Ectodermal cell (in vitro differentiated cells): ENCODE data around the gene TMEM121B.
A peak's percentile ranks its signal among the peaks of the same experiment; 100 is the strongest.

Experiments
- H3K27ac ChIP-seq: 2 replicates; pipeline ENCODE4 v1.7.0; 2013; ENCODE audit warnings: mild to moderate bottlenecking, low read depth, low read length; ENCODE audit not compliant: insufficient read depth, poor library complexity, severe bottlenecking
- H3K27me3 ChIP-seq: 2 replicates; pipeline ENCODE4 v1.7.0; 2013; ENCODE audit warnings: mild to moderate bottlenecking, low read length; ENCODE audit not compliant: insufficient read depth, control insufficient read depth, poor library complexity, severe bottlenecking
- H3K36me3 ChIP-seq: one replicate; pipeline ENCODE4 v1.7.0; 2013; ENCODE audit warnings: low read length; ENCODE audit not compliant: control insufficient read depth, insufficient read depth
- H3K4me1 ChIP-seq: one replicate; pipeline ENCODE4 v1.7.0; 2013; ENCODE audit warnings: low read length; ENCODE audit not compliant: control insufficient read depth, insufficient read depth
- H3K4me3 ChIP-seq: 2 replicates; pipeline ENCODE4 v1.7.0; 2013; ENCODE audit warnings: low read depth, low read length, control low read depth; ENCODE audit not compliant: insufficient read depth
- H3K9me3 ChIP-seq: 2 replicates; pipeline ENCODE4 v1.7.0; 2013; ENCODE audit warnings: mild to moderate bottlenecking, low read length, moderate library complexity; ENCODE audit not compliant: control insufficient read depth
- WGBS, 2 experiments: methylation state at CpG; one replicate each; pipeline ENCODE4 v1.1.7; 2013; ENCODE audit warnings: missing lambda C conversion rate in 2 of 2; 5-methylcytosine and 5-hydroxymethylcytosine counted together

Gene TMEM121B

GRCh38 chr22:17138513-17138912 is 17.4 kb upstream of the TMEM121B start:
- Histone ChIP-seq H3K27ac (no peak overlapping the region), H3K27me3 (no peaks in the 10 kb centered on the region), H3K36me3 (peaks cover 10% of the 10 kb centered on the region), H3K4me3 (no peak overlapping the region), H3K4me1 (no peaks in the 10 kb centered on the region), H3K9me3 (no peaks in the 10 kb centered on the region)
- 91 to 92% methylated on average over 11 of the region's 11 CpGs for WGBS, 2 experiments

DNA sequence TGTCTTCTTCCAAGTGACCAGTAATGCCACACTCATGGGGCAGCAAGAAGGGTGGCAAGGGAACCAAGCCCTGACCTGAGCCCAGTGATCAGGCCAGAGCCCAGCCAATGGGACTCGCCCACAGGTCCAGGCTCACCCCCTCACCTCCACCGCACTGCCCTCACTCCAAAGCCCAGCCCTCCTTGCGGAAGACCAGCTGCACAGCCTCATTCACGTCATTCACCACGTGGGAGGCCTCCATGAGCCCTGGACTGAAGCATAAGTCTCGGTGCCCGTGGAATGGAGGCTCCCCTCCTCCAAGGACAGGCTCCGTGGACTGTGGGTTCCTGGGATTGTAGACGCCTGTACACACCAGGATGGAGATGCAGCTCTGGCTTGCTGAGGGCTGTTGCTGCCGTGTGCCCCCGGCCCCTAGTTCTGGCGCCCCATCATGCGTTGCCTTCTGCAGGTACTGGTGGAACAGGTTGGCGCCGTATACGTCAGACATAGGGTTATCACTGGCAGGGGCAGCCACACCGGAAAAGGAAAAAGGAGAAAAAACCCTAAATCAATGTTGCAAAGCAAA is 16.8 kb upstream of the TMEM121B start:
- 94 to 95% methylated on average over 17 of the region's 17 CpGs for WGBS, 2 experiments
- Histone ChIP-seq H3K36me3 (peaks cover 4% of the 10 kb centered on the region), H3K4me3 (no peak overlapping the region)

DNA sequence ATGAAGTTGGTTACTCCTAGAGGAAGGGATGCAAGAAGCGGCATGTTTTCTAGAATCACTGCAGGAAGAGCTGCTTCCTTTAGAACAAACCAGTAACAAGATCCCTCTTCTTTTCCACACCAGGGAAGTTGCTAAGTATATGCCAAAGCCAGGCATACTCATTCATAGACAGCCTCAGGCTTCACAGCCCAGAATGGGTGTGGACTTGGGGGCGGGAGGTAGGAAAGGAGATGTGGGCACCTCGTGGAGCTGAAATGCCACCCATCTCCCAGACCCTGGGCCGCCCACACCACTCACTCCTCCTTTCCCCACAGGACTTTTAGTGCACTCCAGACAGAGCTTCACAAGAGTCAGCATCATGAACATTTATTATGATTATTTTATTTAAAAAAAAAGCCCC is 16.0 kb upstream of the TMEM121B start:
- Histone ChIP-seq H3K27me3 (no peaks in the 10 kb centered on the region), H3K4me1 (no peaks in the 10 kb centered on the region), H3K36me3 (peaks cover 3% of the 10 kb centered on the region), H3K27ac (no peak overlapping the region), H3K4me3 (no peak overlapping the region), H3K9me3 (no peaks in the 10 kb centered on the region)
- WGBS, 2 experiments = 85 to 95% methylated on average over 4 of the region's 4 CpGs

More for the DNA sequence above, 16.8 kb upstream of the TMEM121B start:
- Histone ChIP-seq H3K27ac (no peak overlapping the region), H3K27me3 (no peaks in the 10 kb centered on the region), H3K4me1 (no peaks in the 10 kb centered on the region), H3K9me3 (no peaks in the 10 kb centered on the region)

DNA sequence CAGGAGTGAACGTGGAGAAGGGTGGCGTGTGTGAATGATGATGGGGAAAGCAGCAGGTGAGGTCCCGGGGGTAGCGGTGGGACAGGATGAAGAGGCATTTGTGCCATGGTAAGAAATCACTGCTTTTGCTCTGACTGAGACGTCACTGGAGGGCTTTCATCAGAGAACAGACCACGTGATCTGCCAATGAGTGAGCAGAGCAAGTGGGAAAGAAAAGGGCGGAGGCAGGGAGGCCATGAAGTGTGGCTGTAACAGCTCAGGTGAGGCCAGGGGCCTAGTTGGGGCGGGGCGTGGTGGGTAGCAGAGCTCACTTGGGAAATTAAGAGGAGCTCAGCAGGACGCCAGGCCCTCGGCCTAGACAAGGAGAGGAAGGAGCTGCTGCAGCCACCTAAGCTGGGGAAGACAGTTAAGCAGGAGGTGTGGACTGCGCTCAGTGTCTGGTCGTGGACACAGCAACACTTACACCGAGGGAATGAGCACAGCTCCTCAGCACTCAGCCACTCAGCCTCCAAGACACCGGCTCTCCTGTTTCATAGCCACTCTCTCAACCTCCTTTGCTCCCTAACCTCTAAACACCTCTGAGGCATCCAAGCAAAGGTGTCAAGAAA is 14.1 kb upstream of the TMEM121B start:
- no peak overlapping the region for H3K4me3 ChIP-seq
- H3K4me1 ChIP-seq = no peaks in the 10 kb centered on the region
- no peaks in the 10 kb centered on the region for H3K9me3 ChIP-seq
- H3K36me3 ChIP-seq = no peaks in the 10 kb centered on the region
- WGBS, 2 experiments = 87 to 91% methylated on average over 15 of the region's 15 CpGs
- no peaks in the 10 kb centered on the region for H3K27me3 ChIP-seq
- H3K27ac ChIP-seq = no peak overlapping the region

DNA sequence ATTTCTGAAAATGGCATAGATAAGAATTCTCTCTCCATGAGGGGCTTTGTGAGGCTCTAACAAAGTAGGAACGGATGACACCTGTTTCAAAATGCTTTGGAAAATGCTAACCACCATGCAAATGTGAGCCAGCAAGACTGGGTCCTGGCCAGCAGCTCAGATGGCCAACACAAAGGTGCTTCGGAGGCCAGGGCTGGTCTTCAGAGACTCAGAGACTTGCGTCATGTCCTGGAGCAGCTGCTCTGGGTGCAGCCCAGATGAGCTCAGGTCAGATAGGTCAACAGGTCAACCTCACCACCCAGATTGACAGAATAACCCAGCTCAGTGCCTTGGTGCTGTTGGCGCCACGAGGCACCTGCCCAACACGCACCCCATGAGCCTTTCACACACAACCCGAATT is 12.0 kb upstream of the TMEM121B start:
- Histone ChIP-seq H3K9me3 (no peaks in the 10 kb centered on the region), H3K4me3 (no peak overlapping the region), H3K4me1 (no peaks in the 10 kb centered on the region), H3K27me3 (no peaks in the 10 kb centered on the region), H3K27ac (no peak overlapping the region), H3K36me3 (no peaks in the 10 kb centered on the region)
- WGBS, 2 experiments = 92 to 96% methylated on average over 7 of the region's 7 CpGs

GRCh38 chr22:17132112-17132511 is 11.0 kb upstream of the TMEM121B start:
- Histone ChIP-seq H3K36me3 (no peaks in the 10 kb centered on the region), H3K4me1 (no peaks in the 10 kb centered on the region), H3K27me3 (no peaks in the 10 kb centered on the region), H3K9me3 (no peaks in the 10 kb centered on the region), H3K27ac (no peak overlapping the region), H3K4me3 (no peak overlapping the region)
- WGBS, 2 experiments = 74 to 78% methylated on average over 2 of the region's 2 CpGs

DNA sequence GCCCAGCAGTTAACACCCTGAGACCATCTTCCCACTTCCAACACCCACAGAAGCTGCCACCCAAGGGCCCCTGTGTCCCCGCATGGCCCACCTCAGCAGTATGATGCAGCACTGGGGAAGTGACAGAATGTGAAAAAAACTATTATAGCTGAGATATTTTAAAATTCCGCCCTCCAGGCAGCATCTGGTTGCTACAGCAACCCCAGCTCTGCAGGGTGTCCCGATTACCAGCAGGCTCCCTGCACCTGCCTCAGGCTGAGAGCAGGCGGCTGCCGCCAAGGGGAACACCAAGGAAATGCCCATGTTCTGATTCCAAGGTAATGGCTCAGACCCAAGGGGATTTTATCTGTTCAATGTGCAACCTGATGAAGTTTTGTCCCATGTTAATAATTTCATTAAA is 10.5 kb upstream of the TMEM121B start:
- H3K9me3 ChIP-seq = no peaks in the 10 kb centered on the region
- WGBS, 2 experiments = 37 to 42% methylated on average over 5 of the region's 5 CpGs
- H3K27ac ChIP-seq = no peak overlapping the region
- H3K4me1 ChIP-seq = no peaks in the 10 kb centered on the region
- H3K36me3 ChIP-seq = no peaks in the 10 kb centered on the region
- H3K4me3 ChIP-seq = no peak overlapping the region
- H3K27me3 ChIP-seq = no peaks in the 10 kb centered on the region

GRCh38 chr22:17130199-17130598 is 9.0 kb upstream of the TMEM121B start:
- Histone ChIP-seq H3K36me3 (no peaks in the 10 kb centered on the region), H3K27me3 (no peaks in the 10 kb centered on the region)
- WGBS, 2 experiments = 90 to 96% methylated on average over 1 of the region's 1 CpG

GRCh38 chr22:17120711-17121232 is 388 bp downstream of the TMEM121B start:
- H3K27me3 ChIP-seq = peaks cover 16% of the 10 kb centered on the region
- H3K4me1 ChIP-seq = peaks cover 14% of the 10 kb centered on the region
- WGBS, 2 experiments = 0% methylated on average over 70 of the region's 70 CpGs
- H3K27ac ChIP-seq = no peak overlapping the region
- H3K9me3 ChIP-seq = no peaks in the 10 kb centered on the region
- H3K36me3 ChIP-seq = no peaks in the 10 kb centered on the region
- peak overlapping the region; percentile 69 for H3K4me3 ChIP-seq

More at GRCh38 chr22:17130199-17130598, 9.0 kb upstream of the TMEM121B start:
- no peak overlapping the region for H3K4me3 ChIP-seq
- no peaks in the 10 kb centered on the region for H3K4me1 ChIP-seq
- no peak overlapping the region for H3K27ac ChIP-seq
- no peaks in the 10 kb centered on the region for H3K9me3 ChIP-seq

GRCh38 chr22:17120281-17120680 is 879 bp downstream of the TMEM121B start:
- WGBS, 2 experiments = 2% methylated on average over 45 of the region's 45 CpGs
- Histone ChIP-seq H3K4me3 (peak overlapping the region; percentile 69), H3K27me3 (peaks cover 16% of the 10 kb centered on the region), H3K9me3 (no peaks in the 10 kb centered on the region), H3K27ac (no peak overlapping the region), H3K4me1 (peaks cover 14% of the 10 kb centered on the region), H3K36me3 (no peaks in the 10 kb centered on the region)
